Muscle of leg (tissue), 11 donors: Measurements from ENCODE around the gene SP3. TPM values are rescaled to one million over a fixed set of nuclear protein-coding genes. Genes with fewer than 3 reads are reported as not detected.

ENCODE experiments used
- DNase-seq: peaks from one replicate; pipeline ENCODE4 v3.0.0; 2013
- H3K27ac ChIP-seq: one replicate; pipeline ENCODE4 v1.5.1; 2013; ENCODE audit warnings: mild to moderate bottlenecking, low read length, control low read depth
- H3K27me3 ChIP-seq: one replicate; pipeline ENCODE4 v1.6.1; 2013; ENCODE audit warnings: low read length; ENCODE audit not compliant: control insufficient read depth, insufficient read depth
- H3K36me3 ChIP-seq: one replicate; pipeline ENCODE4 v1.6.1; 2013; ENCODE audit warnings: low read length; ENCODE audit not compliant: control insufficient read depth, insufficient read depth
- H3K4me1 ChIP-seq: one replicate; pipeline ENCODE4 v1.6.1; 2013; ENCODE audit warnings: low read length; ENCODE audit not compliant: control insufficient read depth, insufficient read depth
- H3K4me3 ChIP-seq: one replicate; pipeline ENCODE4 v1.5.1; 2013; ENCODE audit warnings: low read length, control low read depth
- H3K9me3 ChIP-seq: replicated peaks from 2 replicates; pipeline ENCODE4 v1.6.1; 2013; ENCODE audit warnings: low read depth, low read length; ENCODE audit not compliant: control insufficient read depth
- WGBS: methylation state at CpG from one replicate; pipeline ENCODE4 v1.1.5; 2013; ENCODE audit warnings: missing lambda C conversion rate; ENCODE audit not compliant: insufficient coverage; 5-methylcytosine and 5-hydroxymethylcytosine counted together
- polyA plus RNA-seq, 8 donors: library from polyadenylated mRNA; unstranded; fragments of 120-200 nt; gene quantifications; one replicate each; pipeline versions ENCODE4 v1.2.1 to v1.2.3, GENCODE V29; 2013; ENCODE audit warnings: inconsistent platforms in 1 of 8, low replicate concordance in 1 of 8; ENCODE audit not compliant: insufficient read length in 8 of 8, insufficient read depth in 1 of 8
- total RNA-seq: library from RNA; stranded (reverse); fragments of 120-200 nt; gene quantifications from one replicate; pipeline ENCODE4 v1.2.4, GENCODE V29; 2013

SP3 gene
- total and polyA plus RNA-seq, 9 donors = 52.1 to 109 (median 73.6) TPM

DNA sequence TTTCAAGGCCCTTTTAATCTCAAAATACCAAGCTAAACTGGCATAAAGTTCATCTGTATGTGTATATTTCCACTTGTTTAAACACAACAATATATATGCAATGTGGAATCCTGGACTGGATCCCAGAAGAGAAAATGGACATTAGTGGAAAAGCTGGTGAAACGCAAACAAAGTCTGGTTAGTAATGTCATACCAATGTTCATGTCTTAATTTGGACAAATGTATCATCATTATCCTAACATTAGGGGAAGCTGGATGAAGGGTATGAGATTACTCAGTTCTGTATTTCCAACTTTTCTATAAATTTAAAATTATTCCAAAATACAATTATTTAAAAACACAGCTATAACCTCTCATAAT, 3.8 kb downstream of the SP3 start:
- Histone ChIP-seq H3K27me3 (no peaks in the 10 kb centered on the region), H3K4me1 (no peaks in the 10 kb centered on the region), H3K9me3 (peaks cover 6% of the 10 kb centered on the region), H3K4me3 (no peak overlapping the region), H3K27ac (no peak overlapping the region), H3K36me3 (peaks cover 4% of the 10 kb centered on the region)
- WGBS = no CpG with 5 or more reads among the region's 1 CpG
- no peak for DNase-seq

- Histone ChIP-seq H3K36me3 (peaks cover 16% of the 10 kb centered on the region), H3K9me3 (peaks cover 6% of the 10 kb centered on the region), H3K4me1 (no peaks in the 10 kb centered on the region), H3K27me3 (no peaks in the 10 kb centered on the region), H3K4me3 (no peak overlapping the region), H3K27ac (no peak overlapping the region)
- no peak for DNase-seq
- WGBS = no CpG with 5 or more reads among the region's 7 CpGs
Measured at GRCh38 chr2:173959909-173960308, 5.3 kb downstream of the SP3 start.

DNA sequence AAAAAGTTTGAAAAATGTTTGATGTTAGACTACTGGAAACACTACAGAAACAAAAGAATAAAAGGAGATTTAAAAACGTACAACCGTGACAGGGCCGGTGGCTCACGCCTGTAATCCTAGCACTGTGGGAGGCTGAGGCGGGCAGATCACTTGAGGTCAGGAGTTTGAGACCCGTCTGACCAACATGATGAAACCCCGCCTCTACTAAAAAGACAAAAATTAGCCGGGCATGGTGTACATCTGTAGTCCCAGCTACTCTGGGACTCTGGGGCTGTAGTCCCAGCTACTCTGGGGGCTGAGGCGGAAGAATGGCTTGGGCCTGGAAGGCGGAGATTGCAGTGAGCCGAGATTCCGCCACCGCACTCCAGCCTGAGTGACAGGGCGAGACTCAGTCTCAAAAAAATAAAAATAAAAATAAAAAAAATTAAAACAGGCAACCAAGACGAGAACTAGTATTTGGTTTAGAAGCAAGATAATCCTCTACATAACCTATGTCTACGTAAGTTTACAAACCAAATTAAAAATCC, 5.8 kb downstream of the SP3 start:
- no peak overlapping the region for H3K4me3 ChIP-seq
- peaks cover 19% of the 10 kb centered on the region for H3K36me3 ChIP-seq
- no peaks in the 10 kb centered on the region for H3K4me1 ChIP-seq
- no peaks in the 10 kb centered on the region for H3K27me3 ChIP-seq
- no peak overlapping the region for H3K27ac ChIP-seq
- H3K9me3 ChIP-seq = peaks cover 6% of the 10 kb centered on the region
- DNase-seq = no peak
- WGBS = 64% methylated on average over 2 of the region's 16 CpGs

- peaks cover 23% of the 10 kb centered on the region for H3K36me3 ChIP-seq
- no peak for DNase-seq
- no CpG with 5 or more reads among the region's 4 CpGs for WGBS
- no peaks in the 10 kb centered on the region for H3K27me3 ChIP-seq
- H3K9me3 ChIP-seq = peaks cover 6% of the 10 kb centered on the region
- no peak overlapping the region for H3K4me3 ChIP-seq
- H3K4me1 ChIP-seq = no peaks in the 10 kb centered on the region
- H3K27ac ChIP-seq = no peak overlapping the region
Measured at GRCh38 chr2:173958198-173958846, 6.9 kb downstream of the SP3 start.

DNA sequence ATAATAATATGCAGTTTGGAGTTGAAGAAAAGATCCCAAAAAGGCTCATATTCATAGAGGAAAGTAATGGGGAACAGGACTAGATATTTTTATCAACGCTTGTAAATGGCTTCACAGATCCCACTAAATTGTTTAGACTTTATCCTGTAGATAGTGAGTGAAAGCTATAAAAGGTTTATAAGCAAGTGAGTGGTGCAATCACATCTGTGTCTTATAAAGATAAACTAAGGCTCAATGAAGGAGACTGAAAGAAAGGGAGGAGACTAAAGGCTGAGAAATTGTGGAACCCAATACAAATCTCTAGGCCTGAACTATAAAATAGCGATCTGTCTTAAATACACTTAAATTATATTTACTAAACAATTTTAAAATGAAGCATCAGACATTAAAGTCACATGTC, 7.7 kb downstream of the SP3 start:
- Histone ChIP-seq H3K36me3 (peaks cover 29% of the 10 kb centered on the region), H3K9me3 (peaks cover 6% of the 10 kb centered on the region), H3K27me3 (no peaks in the 10 kb centered on the region), H3K4me3 (no peak overlapping the region), H3K4me1 (no peaks in the 10 kb centered on the region), H3K27ac (no peak overlapping the region)
- no peak for DNase-seq
- WGBS = no CpG with 5 or more reads among the region's 2 CpGs

GRCh38 chr2:173956454-173956853, 8.7 kb downstream of the SP3 start:
- Histone ChIP-seq H3K27ac (no peak overlapping the region), H3K36me3 (peaks cover 29% of the 10 kb centered on the region), H3K4me1 (no peaks in the 10 kb centered on the region), H3K27me3 (no peaks in the 10 kb centered on the region), H3K9me3 (peaks cover 6% of the 10 kb centered on the region), H3K4me3 (no peak overlapping the region)
- DNase-seq = no peak
- no CpG with 5 or more reads among the region's 3 CpGs for WGBS

DNA sequence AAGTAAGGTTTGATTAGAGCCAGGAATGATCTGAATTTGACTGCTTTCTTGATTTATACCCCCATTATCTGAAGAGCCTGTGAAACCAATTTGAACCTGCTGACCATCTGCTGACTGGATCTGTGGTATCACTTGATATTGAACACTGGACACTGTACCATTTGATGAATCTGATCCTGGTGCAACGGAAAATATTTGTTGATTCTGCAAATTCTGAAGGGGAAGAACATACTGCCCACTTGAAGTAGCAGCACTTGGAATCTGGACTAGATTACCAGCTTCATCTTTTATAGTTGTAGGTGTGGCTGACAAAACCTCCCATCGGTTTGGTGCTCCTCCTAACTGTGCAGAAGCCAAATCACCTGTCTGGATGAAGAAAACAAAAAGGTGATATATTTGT, 9.3 kb downstream of the SP3 start:
- Histone ChIP-seq H3K4me3 (no peak overlapping the region), H3K4me1 (no peaks in the 10 kb centered on the region), H3K36me3 (peaks cover 25% of the 10 kb centered on the region), H3K9me3 (peaks cover under 1% of the 10 kb centered on the region), H3K27ac (no peak overlapping the region), H3K27me3 (no peaks in the 10 kb centered on the region)
- 83% methylated on average over 1 of the region's 2 CpGs for WGBS
- DNase-seq = no peak

- Histone ChIP-seq H3K4me1 (no peaks in the 10 kb centered on the region), H3K27me3 (no peaks in the 10 kb centered on the region)
- 88% methylated on average over 4 of the region's 4 CpGs for WGBS
Measured at GRCh38 chr2:173955004-173955403, 10.2 kb downstream of the SP3 start.

GRCh38 chr2:173953047-173953424, 12.1 kb downstream of the SP3 start:
- WGBS = no CpG with 5 or more reads among the region's 3 CpGs
- Histone ChIP-seq H3K4me3 (no peak overlapping the region), H3K36me3 (peaks cover 29% of the 10 kb centered on the region), H3K27ac (no peak overlapping the region), H3K4me1 (no peaks in the 10 kb centered on the region), H3K27me3 (no peaks in the 10 kb centered on the region), H3K9me3 (no peaks in the 10 kb centered on the region)
- no peak for DNase-seq

More at GRCh38 chr2:173955004-173955403, 10.2 kb downstream of the SP3 start:
- Histone ChIP-seq H3K4me3 (no peak overlapping the region), H3K36me3 (peaks cover 29% of the 10 kb centered on the region), H3K9me3 (no peaks in the 10 kb centered on the region), H3K27ac (no peak overlapping the region)
- no peak for DNase-seq

DNA sequence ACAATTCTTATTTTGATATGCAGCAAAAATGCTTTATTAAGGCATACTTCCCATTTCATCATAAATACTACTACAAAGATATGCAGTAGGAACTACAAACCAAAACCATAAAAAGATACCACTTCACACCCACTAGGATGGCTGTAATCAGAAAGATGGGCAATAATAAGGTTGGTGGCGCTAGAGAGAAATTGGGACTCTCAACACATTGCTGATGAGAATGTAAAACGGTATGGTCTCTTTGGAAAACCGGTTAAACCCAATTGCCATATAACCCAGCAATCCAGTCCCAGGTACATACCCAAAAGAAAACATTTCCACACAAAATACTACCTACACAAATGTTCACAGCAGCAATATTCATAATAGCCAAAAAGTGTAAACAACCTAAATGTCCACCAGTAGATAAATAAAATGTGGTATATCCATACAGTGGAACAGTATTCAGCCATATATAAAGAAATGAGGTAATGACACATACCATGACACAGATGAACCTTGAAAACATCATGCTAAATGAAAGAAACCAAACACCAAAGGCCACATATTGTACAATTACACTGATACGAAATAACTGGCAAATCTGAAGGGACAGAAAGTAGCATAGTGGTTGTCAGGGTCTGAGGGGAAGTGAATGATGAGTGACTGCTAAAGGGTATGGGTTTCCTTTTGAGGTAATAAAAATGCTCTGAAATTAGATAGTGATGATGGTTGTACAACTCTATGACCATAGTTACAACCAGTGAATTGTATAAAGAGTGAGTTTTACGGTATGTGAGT, 12.7 kb downstream of the SP3 start:
- H3K27me3 ChIP-seq = no peaks in the 10 kb centered on the region
- H3K4me1 ChIP-seq = no peaks in the 10 kb centered on the region
- H3K4me3 ChIP-seq = no peak overlapping the region
- no peak overlapping the region for H3K27ac ChIP-seq
- WGBS = no CpG with 5 or more reads among the region's 5 CpGs
- H3K36me3 ChIP-seq = peaks cover 29% of the 10 kb centered on the region
- no peaks in the 10 kb centered on the region for H3K9me3 ChIP-seq
- no peak for DNase-seq
